Vagina (tissue), 2 donors: Measurements from ENCODE around the gene NTF4.

Experiments used
- POLR2A ChIP-seq, 2 donors: fragments of 450-650 bp; IDR thresholded peaks; one replicate each; pipeline ENCODE4 v1.6.1; 2017; ENCODE audit warnings: antibody characterized with exemption in 2 of 2, mild to moderate bottlenecking in 2 of 2, moderate library complexity in 2 of 2
- TF ChIP-seq, protein P1 (sequence below), 3 experiments: fragments of 450-650 bp in 2 of 3; fragments of 200-600 bp in 1 of 3; sonication (generic) in 1 of 3; IDR thresholded peaks; one replicate each; pipeline ENCODE4 v1.5.1; 2017 to 2019; ENCODE audit warnings: antibody characterized with exemption in 3 of 3, mild to moderate bottlenecking in 2 of 3, moderate library complexity in 2 of 3

DNA sequence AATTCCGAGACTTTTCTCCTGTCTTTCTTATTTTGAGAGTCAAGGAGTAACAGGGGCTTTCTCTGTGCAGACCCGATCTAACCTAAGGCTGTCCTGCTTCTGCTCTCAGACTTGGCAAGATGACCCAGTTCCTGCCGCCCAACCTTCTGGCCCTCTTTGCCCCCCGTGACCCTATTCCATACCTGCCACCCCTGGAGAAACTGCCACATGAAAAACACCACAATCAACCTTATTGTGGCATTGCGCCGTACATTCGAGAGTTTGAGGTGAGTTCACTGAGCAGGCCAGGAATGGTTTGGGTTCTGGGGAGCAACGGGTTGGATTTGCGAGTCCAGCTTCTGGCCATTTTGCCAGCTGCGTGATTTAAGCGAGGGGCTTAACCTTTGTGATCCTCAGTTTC lies 21.7 kb upstream of the NTF4 start:
- TF ChIP-seq, protein P1, sequence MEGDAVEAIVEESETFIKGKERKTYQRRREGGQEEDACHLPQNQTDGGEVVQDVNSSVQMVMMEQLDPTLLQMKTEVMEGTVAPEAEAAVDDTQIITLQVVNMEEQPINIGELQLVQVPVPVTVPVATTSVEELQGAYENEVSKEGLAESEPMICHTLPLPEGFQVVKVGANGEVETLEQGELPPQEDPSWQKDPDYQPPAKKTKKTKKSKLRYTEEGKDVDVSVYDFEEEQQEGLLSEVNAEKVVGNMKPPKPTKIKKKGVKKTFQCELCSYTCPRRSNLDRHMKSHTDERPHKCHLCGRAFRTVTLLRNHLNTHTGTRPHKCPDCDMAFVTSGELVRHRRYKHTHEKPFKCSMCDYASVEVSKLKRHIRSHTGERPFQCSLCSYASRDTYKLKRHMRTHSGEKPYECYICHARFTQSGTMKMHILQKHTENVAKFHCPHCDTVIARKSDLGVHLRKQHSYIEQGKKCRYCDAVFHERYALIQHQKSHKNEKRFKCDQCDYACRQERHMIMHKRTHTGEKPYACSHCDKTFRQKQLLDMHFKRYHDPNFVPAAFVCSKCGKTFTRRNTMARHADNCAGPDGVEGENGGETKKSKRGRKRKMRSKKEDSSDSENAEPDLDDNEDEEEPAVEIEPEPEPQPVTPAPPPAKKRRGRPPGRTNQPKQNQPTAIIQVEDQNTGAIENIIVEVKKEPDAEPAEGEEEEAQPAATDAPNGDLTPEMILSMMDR (IDR thresholded peaks at IDR 0.05) = no peak
- TF ChIP-seq POLR2A (IDR thresholded peaks at IDR 0.05) = no peak
